IPS-20b (cell line): ENCODE data around the gene PCYT2.
A peak's percentile ranks its signal among the peaks of the same experiment; 100 is the strongest.

Experiments used
- H3K27ac ChIP-seq: one replicate; pipeline ENCODE4 v1.5.1; 2013; ENCODE audit warnings: low read length
- H3K27me3 ChIP-seq: 2 replicates; pipeline ENCODE4 v1.6.1; 2013; ENCODE audit warnings: mild to moderate bottlenecking, low read length, inconsistent platforms; ENCODE audit not compliant: insufficient read depth
- H3K36me3 ChIP-seq: 2 replicates; pipeline ENCODE4 v1.6.1; 2013; ENCODE audit warnings: low read depth, mild to moderate bottlenecking, inconsistent platforms, low read length, moderate library complexity; ENCODE audit not compliant: insufficient read depth
- H3K4me1 ChIP-seq: 2 replicates; pipeline ENCODE4 v1.6.1; 2013; ENCODE audit warnings: mild to moderate bottlenecking, control low read depth, inconsistent platforms, low read length, moderate library complexity; ENCODE audit not compliant: insufficient read depth
- H3K4me3 ChIP-seq: 2 replicates; pipeline ENCODE4 v1.5.1; 2013; ENCODE audit warnings: mild to moderate bottlenecking, low read length, inconsistent platforms
- H3K9ac ChIP-seq: 2 replicates; pipeline ENCODE4 v1.6.1; 2013; ENCODE audit warnings: low read depth, mild to moderate bottlenecking, inconsistent platforms, low read length, moderate library complexity
- H3K9me3 ChIP-seq: 2 replicates; pipeline ENCODE4 v1.6.1; 2013; ENCODE audit warnings: mild to moderate bottlenecking, low read depth, low read length, inconsistent platforms; ENCODE audit not compliant: insufficient read depth

PCYT2 gene

DNA sequence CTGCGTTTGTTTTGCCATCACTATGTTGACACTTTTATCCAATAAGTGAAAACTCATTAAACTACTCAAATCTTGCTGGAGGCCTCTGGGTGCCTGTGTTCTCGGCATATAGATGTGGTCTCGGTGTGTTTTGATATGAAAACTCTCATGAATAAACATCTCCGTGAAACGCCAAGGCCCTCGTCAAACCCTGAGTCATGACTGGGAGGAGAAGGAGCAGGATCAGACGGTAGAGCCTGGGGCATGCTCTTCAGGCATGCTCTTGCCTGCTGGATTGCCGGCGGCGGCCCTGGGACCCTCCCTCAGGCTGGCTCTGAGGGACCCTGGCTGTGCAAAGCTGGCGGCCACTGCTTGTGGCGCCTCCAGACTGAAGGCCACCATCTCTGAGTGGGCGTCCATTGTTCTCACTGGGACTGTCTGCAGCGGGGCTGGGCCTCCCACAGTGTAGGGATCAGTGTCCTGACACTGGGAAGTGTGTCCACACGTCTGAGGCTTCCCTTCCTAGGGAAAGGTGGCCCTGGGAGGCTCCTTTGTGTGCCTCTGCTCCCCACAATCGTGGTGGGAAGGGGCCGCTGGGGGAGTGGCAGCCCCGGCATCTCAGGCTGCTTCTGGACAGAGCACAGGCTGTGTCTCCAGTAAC, 10.9 kb downstream of the PCYT2 start:
- Histone ChIP-seq H3K9me3 (no peaks in the 10 kb centered on the region), H3K4me3 (no peak overlapping the region), H3K27me3 (peaks cover 28% of the 10 kb centered on the region), H3K27ac (no peak overlapping the region), H3K36me3 (peaks cover 41% of the 10 kb centered on the region), H3K4me1 (no peaks in the 10 kb centered on the region), H3K9ac (no peak overlapping the region)

DNA sequence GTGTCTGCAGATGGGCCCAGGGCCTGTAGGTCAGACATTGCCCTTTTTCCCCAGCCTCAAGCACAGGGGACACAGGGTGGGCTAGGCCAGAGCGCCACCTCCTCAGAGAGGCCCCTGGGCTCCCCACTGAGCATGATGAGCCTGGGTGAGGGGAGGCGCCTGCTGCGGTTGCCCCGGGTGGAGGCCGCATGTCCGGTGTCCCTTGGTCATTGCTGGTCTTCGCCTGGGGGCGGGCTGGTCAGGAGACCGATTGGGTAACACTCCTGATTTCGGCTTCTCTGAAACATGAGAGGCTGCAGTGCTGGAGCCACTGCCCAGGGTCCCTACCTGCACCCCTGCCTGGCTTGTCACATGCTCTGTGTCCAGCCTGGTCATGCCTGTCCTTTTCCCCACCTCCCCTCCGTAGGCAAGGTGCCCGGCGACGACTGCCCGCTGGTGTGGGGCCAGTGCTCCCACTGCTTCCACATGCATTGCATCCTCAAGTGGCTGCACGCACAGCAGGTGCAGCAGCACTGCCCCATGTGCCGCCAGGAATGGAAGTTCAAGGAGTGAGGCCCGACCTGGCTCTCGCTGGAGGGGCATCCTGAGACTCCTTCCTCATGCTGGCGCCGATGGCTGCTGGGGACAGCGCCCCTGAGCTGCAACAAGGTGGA, 11.6 kb downstream of the PCYT2 start:
- Histone ChIP-seq H3K4me3 (no peak overlapping the region), H3K4me1 (no peaks in the 10 kb centered on the region), H3K27me3 (peaks cover 28% of the 10 kb centered on the region), H3K36me3 (peaks cover 46% of the 10 kb centered on the region), H3K9ac (no peak overlapping the region), H3K9me3 (no peaks in the 10 kb centered on the region), H3K27ac (no peak overlapping the region)

DNA sequence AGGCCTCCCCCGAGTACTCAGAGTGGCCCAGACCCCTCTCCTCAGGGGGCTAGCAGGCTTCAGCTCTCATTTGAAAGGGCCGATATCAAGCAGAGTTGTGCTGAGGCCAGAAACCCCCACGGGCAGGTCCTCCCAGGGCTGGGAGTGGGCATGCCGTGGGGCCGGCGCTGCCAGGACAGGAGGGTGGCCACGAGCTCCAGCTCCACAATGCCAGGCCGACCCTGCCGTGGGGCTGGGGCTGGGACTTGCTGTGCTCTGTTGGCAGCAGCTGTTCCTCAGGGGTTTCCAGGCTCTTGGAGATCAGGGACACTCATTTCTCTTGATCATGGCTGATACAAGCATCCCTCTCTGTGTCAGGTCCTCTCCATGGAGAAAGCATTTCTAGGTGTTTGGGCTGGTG, 12.3 kb downstream of the PCYT2 start:
- Histone ChIP-seq H3K27ac (no peak overlapping the region), H3K4me3 (no peak overlapping the region), H3K27me3 (peaks cover 28% of the 10 kb centered on the region), H3K4me1 (no peaks in the 10 kb centered on the region), H3K36me3 (peaks cover 51% of the 10 kb centered on the region), H3K9ac (no peak overlapping the region), H3K9me3 (no peaks in the 10 kb centered on the region)

DNA sequence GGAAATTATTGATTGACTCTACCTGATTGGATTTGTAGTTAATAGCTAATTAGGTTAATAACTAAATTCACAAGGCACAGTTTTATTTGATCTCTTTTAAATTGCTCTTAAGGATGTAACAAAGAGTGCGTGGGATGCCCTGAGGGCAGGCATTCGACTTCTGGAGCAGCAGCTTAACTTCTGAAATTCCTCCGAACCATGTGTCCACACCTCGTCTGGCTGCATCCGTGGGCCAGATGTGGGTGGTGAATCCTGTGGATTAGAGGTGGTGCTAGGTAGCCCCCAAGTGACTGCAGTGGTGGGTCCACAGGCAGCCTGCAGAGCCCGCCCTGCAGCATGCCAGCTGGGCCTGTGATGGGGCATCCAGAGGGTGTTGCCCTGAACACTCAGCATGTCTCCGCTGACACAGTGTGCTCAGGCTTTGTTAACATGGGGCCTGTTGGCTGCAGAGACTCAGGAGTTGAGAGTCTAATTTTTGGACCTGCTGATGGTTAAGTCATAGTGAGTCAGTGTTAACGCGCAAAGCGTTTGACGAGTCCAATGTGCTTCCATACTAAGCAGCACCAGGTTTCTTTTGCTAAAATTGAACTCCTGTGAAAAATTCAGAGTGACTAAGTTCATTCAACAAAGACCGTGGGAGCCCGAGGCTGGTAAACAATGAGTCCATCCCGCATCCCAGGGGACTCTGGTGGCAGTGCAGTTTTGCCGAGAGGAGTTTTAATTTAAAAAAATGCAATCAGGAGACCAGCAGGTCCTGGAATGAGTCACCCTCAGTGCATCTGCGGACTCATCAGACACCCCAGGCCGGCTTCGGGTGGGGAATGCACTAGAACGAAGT, 13.0 kb downstream of the PCYT2 start:
- Histone ChIP-seq H3K4me3 (no peak overlapping the region), H3K4me1 (no peaks in the 10 kb centered on the region), H3K27ac (no peak overlapping the region), H3K36me3 (peaks cover 51% of the 10 kb centered on the region), H3K9me3 (no peaks in the 10 kb centered on the region), H3K9ac (no peak overlapping the region), H3K27me3 (peaks cover 28% of the 10 kb centered on the region)

DNA sequence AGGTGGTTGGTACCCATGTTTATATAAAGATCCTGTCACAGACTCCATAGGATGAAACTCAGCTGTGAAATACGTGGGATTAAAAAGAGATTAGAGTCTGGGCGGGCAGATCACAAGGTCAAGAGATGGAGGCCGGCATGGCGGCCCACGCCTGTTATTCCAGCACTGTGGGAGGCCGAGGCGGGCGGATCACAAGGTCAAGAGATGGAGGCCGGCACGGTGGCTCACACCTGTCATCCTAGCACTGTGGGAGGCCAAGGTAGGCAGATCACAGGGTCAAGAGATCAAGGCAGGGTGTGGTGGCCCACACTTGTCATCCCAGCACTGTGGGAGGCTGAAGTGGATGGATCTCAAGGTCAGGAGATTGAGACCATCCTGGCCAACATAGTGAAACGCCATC, 15.8 kb downstream of the PCYT2 start:
- no peak overlapping the region for H3K9ac ChIP-seq
- H3K4me1 ChIP-seq, result no peaks in the 10 kb centered on the region
- peaks cover 54% of the 10 kb centered on the region for H3K36me3 ChIP-seq
- no peaks in the 10 kb centered on the region for H3K9me3 ChIP-seq
- H3K4me3 ChIP-seq, result no peak overlapping the region
- H3K27ac ChIP-seq, result no peak overlapping the region
- peaks cover 1% of the 10 kb centered on the region; the same call in 1 of the 2 replicates for H3K27me3 ChIP-seq

DNA sequence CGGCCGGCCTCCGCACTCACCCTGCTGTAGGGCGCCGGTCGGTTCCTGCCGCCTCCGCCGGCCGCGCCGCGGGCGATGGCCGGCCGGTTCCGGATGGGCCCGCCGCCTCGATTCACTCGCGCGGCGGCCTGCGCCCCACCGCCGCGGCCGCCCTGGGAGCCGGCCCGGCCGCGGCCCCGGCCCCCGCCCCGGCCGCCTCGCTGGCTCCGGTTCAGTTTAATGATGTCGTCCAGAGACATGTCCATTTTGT, 20.0 kb downstream of the PCYT2 start:
- Histone ChIP-seq H3K27ac (no peak overlapping the region), H3K27me3 (no peaks in the 10 kb centered on the region), H3K4me1 (peaks cover 5% of the 10 kb centered on the region; the same call in 1 of the 2 replicates), H3K9me3 (no peaks in the 10 kb centered on the region), H3K36me3 (peaks cover 60% of the 10 kb centered on the region), H3K4me3 (peak overlapping the region; percentile 93; the same call in 1 of the 2 replicates), H3K9ac (peak overlapping the region; percentile 96; the same call in 1 of the 2 replicates)

DNA sequence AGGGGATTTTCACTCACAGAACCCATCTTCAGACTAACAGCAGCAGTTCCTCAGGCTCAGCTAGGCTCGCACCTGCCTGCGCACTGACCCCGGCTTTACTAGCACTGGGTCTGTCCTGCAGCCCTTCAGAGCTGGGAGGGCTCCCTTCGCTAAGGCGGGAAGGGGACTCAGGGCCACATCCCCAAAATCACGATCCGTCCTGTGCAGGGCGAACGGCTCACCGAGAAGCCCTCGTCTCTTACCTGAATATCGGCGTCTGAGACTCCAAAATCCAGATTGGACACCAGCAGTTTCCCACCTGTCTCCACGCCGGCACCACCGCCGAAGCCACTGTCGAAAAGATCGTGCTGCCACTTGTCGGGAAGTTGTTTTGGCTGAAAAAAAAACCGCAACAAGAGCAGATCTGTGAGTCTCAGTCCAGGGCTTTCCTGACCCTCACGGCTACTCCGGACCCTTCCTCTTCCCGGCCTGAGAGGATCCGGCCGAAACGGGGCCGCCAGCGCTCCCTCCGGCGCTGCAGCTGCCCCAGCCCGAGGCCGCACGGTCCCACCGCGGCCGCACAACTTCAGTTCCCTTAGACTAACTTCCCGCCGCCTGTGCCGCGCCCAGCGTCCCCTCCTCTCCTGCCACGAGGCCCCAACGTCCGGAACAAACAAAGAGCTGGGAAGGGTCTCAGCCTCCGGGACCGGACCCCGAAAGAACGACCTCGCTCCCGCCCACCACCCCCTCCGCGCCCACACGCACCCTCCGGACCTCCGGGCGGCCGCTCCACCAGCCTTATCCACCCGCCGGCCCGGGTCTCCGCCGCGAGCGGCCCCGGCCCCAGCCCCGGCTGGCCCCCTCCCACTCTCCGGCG, 20.5 kb downstream of the PCYT2 start:
- peak overlapping the region; percentile 36 for H3K27ac ChIP-seq
- peaks cover 5% of the 10 kb centered on the region; the same call in 1 of the 2 replicates for H3K4me1 ChIP-seq
- H3K36me3 ChIP-seq, result peaks cover 63% of the 10 kb centered on the region
- peak overlapping the region; percentile 96 for H3K9ac ChIP-seq
- no peaks in the 10 kb centered on the region for H3K27me3 ChIP-seq
- no peaks in the 10 kb centered on the region for H3K9me3 ChIP-seq
- peak overlapping the region; percentile 93 for H3K4me3 ChIP-seq

DNA sequence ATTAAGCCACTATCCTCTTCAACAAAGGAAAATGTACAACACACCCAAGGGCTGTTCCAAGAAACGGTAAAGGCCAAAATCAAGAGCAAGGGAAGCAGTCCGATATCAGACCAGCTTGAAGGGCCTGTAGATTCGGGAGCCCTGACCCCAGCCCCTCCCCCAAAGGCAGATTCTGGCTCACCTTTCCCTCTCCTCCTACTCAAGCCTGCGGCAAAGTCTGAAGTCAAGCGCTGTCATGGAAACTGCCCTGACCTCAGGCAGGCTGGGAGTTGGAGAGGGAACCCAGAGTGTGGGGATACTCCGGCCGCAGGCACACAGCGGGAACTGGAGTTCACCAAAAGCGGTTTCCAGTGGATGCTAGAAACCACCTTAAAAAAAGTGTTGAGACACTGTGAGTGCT, 21.6 kb downstream of the PCYT2 start:
- Histone ChIP-seq H3K36me3 (peaks cover 66% of the 10 kb centered on the region), H3K27me3 (no peaks in the 10 kb centered on the region), H3K9ac (peak overlapping the region; percentile 96; the same call in 1 of the 2 replicates), H3K9me3 (no peaks in the 10 kb centered on the region), H3K4me3 (peak overlapping the region; percentile 93; the same call in 1 of the 2 replicates), H3K4me1 (peaks cover 5% of the 10 kb centered on the region; the same call in 1 of the 2 replicates), H3K27ac (no peak overlapping the region)

DNA sequence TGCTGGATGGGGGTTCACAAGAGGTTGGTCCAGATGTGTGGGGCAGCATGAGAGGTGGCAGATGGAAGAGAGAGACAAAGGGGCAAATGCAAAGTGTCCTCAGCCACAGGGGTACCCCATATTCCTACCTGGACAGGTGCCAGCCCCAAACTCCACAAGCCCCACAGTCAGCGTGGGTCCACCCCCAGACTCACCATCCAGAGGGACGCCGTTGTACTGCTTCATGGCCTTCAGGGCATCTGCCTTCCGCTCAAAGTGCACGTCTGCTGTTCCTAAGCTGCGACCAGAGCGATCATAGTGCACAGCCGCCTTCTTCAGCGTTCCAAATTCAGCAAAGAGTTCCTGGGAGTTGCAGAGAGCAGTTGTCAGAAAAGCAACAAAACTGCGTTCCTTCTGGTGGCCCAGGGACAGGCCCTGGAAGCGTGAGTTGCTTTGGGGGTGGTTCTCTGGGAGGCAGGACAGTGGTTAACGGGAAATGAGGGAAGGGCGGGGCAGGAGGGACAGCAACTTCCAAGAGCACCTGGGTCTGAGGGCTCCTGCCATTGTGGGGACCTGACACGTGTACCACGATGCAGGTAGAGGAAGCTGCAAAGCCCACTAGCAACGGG, 22.1 kb downstream of the PCYT2 start:
- Histone ChIP-seq H3K9ac (no peak overlapping the region), H3K9me3 (no peaks in the 10 kb centered on the region), H3K27ac (no peak overlapping the region), H3K27me3 (no peaks in the 10 kb centered on the region), H3K4me1 (peaks cover 5% of the 10 kb centered on the region; the same call in 1 of the 2 replicates), H3K4me3 (no peak overlapping the region), H3K36me3 (peaks cover 66% of the 10 kb centered on the region)

DNA sequence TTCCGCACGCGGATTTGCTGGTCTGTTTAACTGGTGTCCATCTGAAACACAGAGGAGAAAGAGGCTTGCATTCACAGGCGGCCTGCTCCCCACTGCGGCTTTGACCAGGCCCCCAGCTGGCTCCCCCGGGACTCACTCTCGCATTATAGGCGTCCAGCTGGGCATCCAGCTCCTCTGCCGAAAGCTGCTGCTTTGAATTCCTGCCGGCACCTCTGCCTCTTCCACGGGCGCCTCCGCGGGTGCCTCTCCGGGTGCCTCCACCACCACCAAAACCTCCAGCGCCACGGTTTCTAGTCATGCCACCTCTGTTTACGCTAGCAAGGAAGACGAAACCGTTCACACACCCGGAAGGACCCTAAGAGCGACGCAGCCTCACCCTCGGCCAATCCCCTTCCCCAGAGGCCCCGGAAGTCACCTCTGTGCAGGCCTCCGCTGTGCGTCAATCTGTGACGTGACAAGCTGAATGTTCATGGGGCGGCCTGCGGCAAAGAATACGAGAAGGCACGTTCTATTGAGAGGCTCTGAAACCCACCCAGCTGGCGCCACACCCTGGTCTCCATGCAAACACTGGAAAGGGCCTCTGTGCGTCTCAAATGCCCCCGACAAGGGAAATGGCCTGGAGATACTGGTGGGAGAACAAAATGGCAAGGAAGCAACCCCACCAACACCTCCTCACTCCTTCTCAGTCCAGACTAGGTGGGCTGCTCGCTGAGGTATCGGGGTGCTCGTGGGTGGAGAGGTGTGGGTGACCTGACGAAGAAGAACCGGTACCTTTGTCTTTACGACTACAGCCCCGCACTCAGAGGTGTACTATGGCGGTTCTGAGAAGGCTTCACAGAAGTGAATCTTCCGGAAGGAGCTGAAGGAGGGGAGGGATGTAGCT, 22.9 kb downstream of the PCYT2 start:
- Histone ChIP-seq H3K27me3 (no peaks in the 10 kb centered on the region), H3K36me3 (peaks cover 70% of the 10 kb centered on the region), H3K27ac (no peak overlapping the region), H3K4me3 (no peak overlapping the region), H3K9ac (no peak overlapping the region), H3K9me3 (no peaks in the 10 kb centered on the region), H3K4me1 (peaks cover 5% of the 10 kb centered on the region; the same call in 1 of the 2 replicates)
